Activated naive CD8-positive, alpha-beta T cell treated with anti-CD3 and anti-CD28 coated beads, Interleukin-2, amount 50 U/mL, for 16 hours (primary cell): ENCODE results near the gene POLR3G.

Experiments
- DNase-seq: peaks from one replicate; pipeline ENCODE4 v3.0.0-alpha.2; 2020; ENCODE audit warnings: low read depth, low spot score

Gene POLR3G, protein sequence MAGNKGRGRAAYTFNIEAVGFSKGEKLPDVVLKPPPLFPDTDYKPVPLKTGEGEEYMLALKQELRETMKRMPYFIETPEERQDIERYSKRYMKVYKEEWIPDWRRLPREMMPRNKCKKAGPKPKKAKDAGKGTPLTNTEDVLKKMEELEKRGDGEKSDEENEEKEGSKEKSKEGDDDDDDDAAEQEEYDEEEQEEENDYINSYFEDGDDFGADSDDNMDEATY

DNA sequence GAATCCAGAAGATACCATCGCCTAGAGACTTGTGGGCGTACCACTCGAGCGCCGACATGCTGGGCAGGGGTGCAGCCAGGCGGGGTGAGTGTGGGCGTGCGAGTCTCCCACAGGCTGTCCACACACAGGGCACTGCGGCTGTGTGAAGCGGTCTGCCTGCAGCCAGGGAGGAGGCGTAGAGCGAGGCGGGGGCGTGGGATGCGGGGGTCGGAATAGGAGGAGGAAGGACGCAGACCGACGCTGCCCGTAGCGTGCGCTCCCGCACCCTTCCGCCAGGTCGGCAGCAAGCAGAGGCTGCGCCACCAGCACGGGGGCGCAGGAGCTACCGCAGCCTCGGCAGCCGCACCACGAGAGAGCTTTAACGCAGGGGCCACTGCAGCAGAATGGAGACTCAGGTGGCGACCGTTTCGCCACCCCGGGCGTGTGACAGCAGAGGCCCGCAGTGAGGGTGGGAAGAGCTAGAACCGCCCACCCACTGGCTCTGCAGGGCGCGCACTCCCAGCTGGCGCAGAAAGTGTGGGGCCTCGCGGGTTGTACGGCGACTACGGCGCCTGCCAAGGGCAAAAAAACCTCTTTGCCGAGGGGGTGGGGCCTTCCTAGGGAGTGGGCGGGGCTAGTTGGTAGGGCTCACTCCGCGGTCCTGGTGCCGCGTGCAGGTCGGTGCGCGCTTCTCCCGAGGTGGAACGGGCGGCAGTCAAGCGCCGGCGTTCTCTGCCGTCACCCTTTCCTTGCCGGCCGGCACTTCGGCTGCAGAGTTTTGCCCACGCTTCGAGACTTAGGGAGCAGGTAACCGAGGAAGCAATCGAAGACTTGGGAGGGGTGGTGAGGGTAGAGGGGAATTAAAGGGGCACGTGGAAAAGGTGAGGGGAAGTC lies at the start of gene POLR3G, which contains the start of gene MBLAC2:
POLR3G (plus strand) TSS at position 630 of the 873 bp plus-strand sequence. CDS start 10,704 bp downstream, outside the sequence.
MBLAC2 (minus strand) TSS at position 537 of the 873 bp plus-strand sequence; CDS start at position 58, 479 bp downstream.
- peak; percentile 87 for DNase-seq

GRCh38 chr5:90434116-90434714 lies 40.4 kb upstream of the POLR3G start:
- peak; percentile 9 for DNase-seq

GRCh38 chr5:90437663-90438062 lies 37.0 kb upstream of the POLR3G start:
- no peak for DNase-seq

- no peak for DNase-seq
Measured at GRCh38 chr5:90438100-90438499, 36.6 kb upstream of the POLR3G start.

DNA sequence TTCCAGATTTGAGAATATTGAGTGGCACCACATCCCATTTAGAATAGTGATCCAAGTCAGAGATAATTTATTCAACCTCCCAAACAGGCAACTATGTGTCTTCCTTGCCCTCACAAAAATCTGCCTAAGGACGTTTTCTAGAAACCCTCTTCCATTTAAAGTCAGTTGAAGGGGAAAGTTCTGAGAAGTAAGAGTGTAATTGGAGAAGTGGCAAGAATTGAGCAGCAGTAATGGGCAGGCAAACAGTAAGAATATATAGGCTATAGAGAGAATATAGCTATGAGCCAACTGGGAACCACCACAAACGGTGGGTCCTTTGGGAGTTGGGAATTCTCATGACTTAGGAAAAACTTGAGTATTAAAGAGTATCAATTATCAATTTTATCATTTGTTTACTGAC lies 34.0 kb upstream of the POLR3G start:
- DNase-seq: no peak

DNA sequence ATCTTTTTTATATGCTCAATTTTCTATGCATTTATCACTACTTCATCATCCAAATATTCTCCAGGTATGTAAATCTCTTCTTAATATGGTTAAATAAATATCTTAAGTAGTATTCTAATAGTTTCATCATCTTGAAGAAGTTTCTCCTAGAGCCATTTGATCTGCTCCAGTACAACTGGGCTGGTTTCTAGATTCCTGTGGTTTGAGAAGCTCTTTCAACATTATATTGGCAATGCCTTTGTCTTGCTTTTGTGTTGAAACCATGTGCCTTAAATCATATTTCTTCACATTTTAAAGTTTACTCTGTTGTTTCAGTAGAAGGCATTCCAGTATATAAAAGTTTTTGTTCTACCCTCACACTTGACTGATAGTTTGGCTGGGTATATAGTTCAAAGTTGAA lies 27.7 kb upstream of the POLR3G start:
- no peak for DNase-seq

- no peak for DNase-seq
Measured at GRCh38 chr5:90461288-90461687, 13.4 kb upstream of the POLR3G start.

- DNase-seq: no peak
Measured at GRCh38 chr5:90472783-90473395, 1.8 kb upstream of the POLR3G start.

DNA sequence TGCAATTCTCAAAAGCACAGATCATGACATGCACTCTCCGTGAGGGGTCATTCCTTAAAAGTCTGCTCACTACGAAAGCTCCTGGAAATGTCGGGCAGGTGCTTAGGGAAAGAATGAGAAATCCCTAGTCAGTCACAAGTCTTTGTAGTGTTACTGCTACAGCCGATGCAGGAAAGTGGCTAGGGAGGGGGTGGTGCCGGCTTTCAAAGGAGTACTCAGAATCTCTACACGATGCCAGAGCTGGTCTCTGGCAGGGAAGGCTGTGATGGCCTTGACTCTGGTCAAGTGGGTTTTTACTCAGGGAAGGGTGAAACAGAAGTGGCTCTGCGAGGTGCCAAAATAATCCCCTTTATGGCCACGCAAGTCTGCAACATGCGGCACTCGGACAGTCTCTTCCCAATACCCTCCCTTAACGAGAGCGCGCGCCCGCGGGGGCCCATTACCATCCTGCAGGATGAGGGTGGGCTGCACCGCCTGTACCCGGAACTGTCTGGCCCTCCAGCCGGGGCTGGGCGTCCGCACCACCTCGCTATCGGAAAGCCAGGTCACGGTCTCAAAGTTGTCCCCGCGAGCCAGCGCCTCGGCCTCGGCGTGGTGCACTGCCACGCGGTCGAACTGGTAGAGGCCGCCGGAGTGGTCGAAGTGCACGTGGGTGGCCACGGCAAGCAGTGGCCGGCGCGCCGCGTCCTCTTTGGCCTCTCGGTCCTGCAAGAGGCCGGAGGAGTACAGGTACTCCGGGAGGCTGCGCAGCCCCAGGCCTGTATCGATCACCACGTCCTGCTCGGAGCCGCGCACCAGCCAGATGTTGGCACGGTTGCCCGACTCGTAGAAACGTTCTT lies 1.0 kb upstream of the POLR3G start:
- no peak for DNase-seq

- DNase-seq: no peak
Measured at GRCh38 chr5:90475436-90475980, 844 bp downstream of the POLR3G start.

DNA sequence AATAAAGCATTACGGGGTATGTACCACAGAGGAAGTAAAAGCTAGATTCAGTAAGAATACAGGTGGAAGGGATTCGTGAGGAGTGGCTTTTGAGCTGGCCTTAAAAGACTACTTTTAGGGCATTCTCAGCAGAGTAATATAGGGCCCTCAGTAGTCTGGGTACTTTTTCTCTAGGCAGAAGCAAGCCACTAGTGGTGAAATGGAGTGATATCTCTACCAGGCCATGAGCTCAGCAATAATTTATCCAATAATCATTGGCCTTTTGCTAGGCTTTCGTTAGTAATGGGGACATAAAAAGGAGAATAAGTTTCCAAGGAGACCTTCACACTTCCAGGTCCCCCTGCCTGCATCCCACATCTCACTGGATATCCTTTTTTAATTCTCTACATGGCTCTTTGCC lies 1.7 kb downstream of the POLR3G start:
- no peak for DNase-seq

GRCh38 chr5:90477073-90477472 lies 2.4 kb downstream of the POLR3G start:
- DNase-seq: no peak

- no peak for DNase-seq
Measured at GRCh38 chr5:90477621-90478215, 3.1 kb downstream of the POLR3G start.

- DNase-seq: no peak
Measured at GRCh38 chr5:90479611-90480385, 5.1 kb downstream of the POLR3G start.

GRCh38 chr5:90480699-90481098 lies 6.0 kb downstream of the POLR3G start:
- DNase-seq: no peak

- DNase-seq: no peak
Measured at GRCh38 chr5:90483206-90483605, 8.5 kb downstream of the POLR3G start.

- no peak for DNase-seq
Measured at GRCh38 chr5:90484540-90484939, 9.9 kb downstream of the POLR3G start.

DNA sequence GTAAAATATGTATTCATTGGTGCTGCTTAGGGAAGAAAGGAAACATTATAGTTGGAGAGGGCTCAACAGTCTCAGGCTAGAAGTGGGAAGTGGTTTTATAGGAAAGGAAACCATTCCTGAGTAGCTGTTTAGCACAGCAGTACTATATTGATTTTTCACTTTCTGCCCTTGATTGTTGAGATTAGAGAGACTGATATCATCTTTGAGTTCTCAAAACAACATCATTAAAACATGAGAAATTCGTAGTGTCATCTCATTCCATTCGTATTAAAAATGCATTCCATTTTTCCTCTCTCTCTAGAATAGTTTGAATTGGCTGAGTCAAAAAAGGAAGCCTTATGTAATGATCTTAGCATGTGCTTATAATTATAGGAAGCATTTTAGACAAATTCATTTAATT lies 14.1 kb downstream of the POLR3G start:
- no peak for DNase-seq

- no peak for DNase-seq
Measured at GRCh38 chr5:90494043-90494442, 19.4 kb downstream of the POLR3G start.

DNA sequence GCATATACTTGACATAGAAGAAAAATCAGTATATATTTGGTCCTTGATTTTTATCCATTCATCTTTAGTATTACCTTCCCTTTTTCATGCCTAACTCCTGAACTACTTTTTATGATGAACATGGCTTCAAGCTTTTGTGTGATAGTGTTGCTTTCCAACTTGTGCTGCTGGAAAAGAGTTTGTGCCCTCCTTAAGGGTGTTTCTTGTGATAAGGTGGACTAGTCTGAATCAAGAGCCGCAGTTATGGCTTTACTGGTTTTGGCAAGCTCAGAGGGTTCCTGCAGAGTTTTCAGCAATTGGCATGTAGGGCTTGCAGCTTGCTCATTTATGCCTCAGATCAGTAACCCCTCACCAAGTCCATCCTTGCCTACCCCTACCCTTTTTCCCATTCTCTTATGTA lies 20.5 kb downstream of the POLR3G start:
- DNase-seq: no peak
